Mesendoderm (in vitro differentiated cells): ENCODE data around the gene SSC4D.
A peak's percentile ranks its signal among the peaks of the same experiment; 100 is the strongest.

Experiments
- DNase-seq: peaks from one replicate; pipeline ENCODE4 v3.0.0; 2013
- H2AK5ac ChIP-seq: 2 replicates; pipeline ENCODE4 v1.6.1; 2013; ENCODE audit warnings: low read length, inconsistent platforms
- H2BK120ac ChIP-seq: 2 replicates; pipeline ENCODE4 v1.6.1; 2013; ENCODE audit warnings: low read depth, mild to moderate bottlenecking, low read length, moderate library complexity, mixed read lengths
- H2BK15ac ChIP-seq: replicated peaks from 2 replicates; pipeline ENCODE4 v1.6.1; 2013; ENCODE audit warnings: low read depth, mild to moderate bottlenecking, moderate library complexity
- H2BK5ac ChIP-seq: 2 replicates; pipeline ENCODE4 v1.6.1; 2013; ENCODE audit warnings: low read length, inconsistent platforms
- H3K18ac ChIP-seq: 2 replicates; pipeline ENCODE4 v1.6.1; 2013; ENCODE audit warnings: mild to moderate bottlenecking, low read length, mixed read lengths
- H3K23ac ChIP-seq: one replicate; pipeline ENCODE4 v1.6.1; 2013; ENCODE audit warnings: low read length
- H3K27ac ChIP-seq: 2 replicates; pipeline ENCODE4 v1.5.1; 2013; ENCODE audit warnings: low read depth, mild to moderate bottlenecking, inconsistent platforms, low read length, moderate library complexity
- H3K27me3 ChIP-seq: 2 replicates; pipeline ENCODE4 v1.6.1; 2013; ENCODE audit warnings: low read length, control low read depth, mild to moderate bottlenecking, inconsistent platforms; ENCODE audit not compliant: insufficient read depth, poor library complexity
- H3K36me3 ChIP-seq: 2 replicates; pipeline ENCODE4 v1.6.1; 2013; ENCODE audit warnings: low read length, inconsistent platforms; ENCODE audit not compliant: control insufficient read depth, insufficient read depth
- H3K4ac ChIP-seq: one replicate; pipeline ENCODE4 v1.6.1; 2013; ENCODE audit warnings: low read depth, mild to moderate bottlenecking, low read length, moderate library complexity
- H3K4me1 ChIP-seq: 2 replicates; pipeline ENCODE4 v1.6.1; 2013; ENCODE audit warnings: low read depth, low read length, inconsistent platforms; ENCODE audit not compliant: control insufficient read depth
- H3K4me2 ChIP-seq: 2 replicates; pipeline ENCODE4 v1.6.1; 2013; ENCODE audit warnings: low read length
- H3K4me3 ChIP-seq: 2 replicates; pipeline ENCODE4 v1.5.1; 2013; ENCODE audit warnings: mild to moderate bottlenecking, low read length
- H3K56ac ChIP-seq: one replicate; pipeline ENCODE4 v1.6.1; 2013; ENCODE audit warnings: low read length
- H3K79me1 ChIP-seq: 2 replicates; pipeline ENCODE4 v1.6.1; 2013; ENCODE audit warnings: low read length, inconsistent platforms
- H3K79me2 ChIP-seq: 2 replicates; pipeline ENCODE4 v1.6.1; 2013; ENCODE audit warnings: mild to moderate bottlenecking, low read length; ENCODE audit not compliant: control insufficient read depth, insufficient read depth
- H3K9ac ChIP-seq: 2 replicates; pipeline ENCODE4 v1.6.1; 2013; ENCODE audit warnings: low read length, inconsistent platforms
- H4K5ac ChIP-seq: one replicate; pipeline ENCODE4 v1.6.1; 2013; ENCODE audit warnings: low read length
- H4K8ac ChIP-seq: one replicate; pipeline ENCODE4 v1.6.1; 2013; ENCODE audit warnings: low read depth, mild to moderate bottlenecking, control low read depth, low read length, moderate library complexity
- WGBS: extraction: QIAGEN DNeasy Blood & Tissue Kit; methylation state at CpG from one replicate; pipeline ENCODE4 v1.1.7; 2013; ENCODE audit warnings: low lambda C conversion rate, missing lambda C conversion rate; ENCODE audit not compliant: insufficient coverage; ENCODE audit errors: extremely low coverage; 5-methylcytosine and 5-hydroxymethylcytosine counted together

The SSC4D gene

GRCh38 chr7:76359111-76359977, 50.2 kb downstream of the SSC4D start:
- peak overlapping the region; percentile 76 for H2BK5ac ChIP-seq
- peaks cover 2% of the 10 kb centered on the region for H3K36me3 ChIP-seq
- no peaks in the 10 kb centered on the region for H3K27me3 ChIP-seq
- H4K8ac ChIP-seq: no peak overlapping the region
- peak overlapping the region; percentile 95 for H3K18ac ChIP-seq
- H2BK120ac ChIP-seq: no peak overlapping the region
- H3K4me3 ChIP-seq: peak overlapping the region; percentile 55
- peaks cover 43% of the 10 kb centered on the region for H3K79me2 ChIP-seq
- H3K27ac ChIP-seq: peak overlapping the region; percentile 63
- no peaks in the 10 kb centered on the region for H3K79me1 ChIP-seq
- H3K4me1 ChIP-seq: peaks cover 10% of the 10 kb centered on the region
- H3K23ac ChIP-seq: peak overlapping the region; percentile 73
- no peak overlapping the region for H2BK15ac ChIP-seq
- no CpG with 5 or more reads among the region's 41 CpGs for WGBS
- H3K4ac ChIP-seq: peak overlapping the region; percentile 85
- peak overlapping the region; percentile 29 for H2AK5ac ChIP-seq
- H4K5ac ChIP-seq: peak overlapping the region; percentile 81
- DNase-seq: peak; percentile 99
- H3K56ac ChIP-seq: peak overlapping the region; percentile 94
- H3K9ac ChIP-seq: peak overlapping the region; percentile 79
- peak overlapping the region; percentile 64 for H3K4me2 ChIP-seq

DNA sequence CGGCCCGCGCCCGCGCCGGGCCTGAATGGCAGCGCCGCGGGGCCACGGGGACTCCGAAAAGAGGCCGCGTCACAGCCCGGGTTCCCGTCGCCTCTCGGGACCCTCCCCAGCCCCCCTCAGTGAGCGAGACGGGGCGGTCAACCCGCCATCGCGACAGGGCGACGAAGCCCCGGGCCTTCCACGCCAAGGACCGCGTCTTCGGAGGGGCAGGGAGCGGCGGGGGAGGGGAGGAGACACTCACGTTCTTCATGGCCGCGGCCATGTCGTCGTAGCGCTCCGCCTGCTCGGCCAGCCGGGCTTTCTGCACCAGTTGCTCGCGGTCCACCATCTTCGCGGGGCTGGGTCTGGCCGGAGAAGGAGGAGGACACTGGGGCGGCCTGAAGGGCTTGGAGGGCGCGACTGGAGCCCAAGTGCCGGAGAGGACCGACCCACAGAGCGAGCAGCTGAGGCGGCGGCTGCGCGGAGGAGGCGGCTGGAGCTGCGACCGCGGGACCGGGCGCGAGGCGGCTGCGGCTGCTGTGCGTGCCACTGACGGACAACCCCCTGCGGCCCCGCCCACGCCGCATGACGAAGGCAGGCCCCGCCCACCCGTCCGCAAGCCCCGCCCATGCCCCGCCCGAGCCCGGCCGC, 50.9 kb downstream of the SSC4D start, which contains the start of gene YWHAG:
TSS of gene YWHAG (minus strand) at position 511 of the 630 bp plus-strand sequence. CDS start at position 328, 183 bp downstream.
- Histone ChIP-seq H3K23ac (peak within 1 kb of the TSS; percentile 95), H3K27me3 (no peaks in the 10 kb centered on the region), H4K5ac (peak within 1 kb of the TSS; percentile 81), H3K36me3 (peaks cover 2% of the 10 kb centered on the region), H2BK15ac (no peak within 1 kb of the TSS), H4K8ac (no peak within 1 kb of the TSS), H3K4ac (peak within 1 kb of the TSS; percentile 85), H3K4me3 (peak within 1 kb of the TSS; percentile 96), H3K79me1 (no peaks in the 10 kb centered on the region), H2BK120ac (no peak within 1 kb of the TSS), H3K79me2 (peaks cover 50% of the 10 kb centered on the region), H3K56ac (peak within 1 kb of the TSS; percentile 100), H2BK5ac (peak within 1 kb of the TSS; percentile 97), H3K9ac (peak within 1 kb of the TSS; percentile 99), H3K27ac (peak within 1 kb of the TSS; percentile 82), H3K4me2 (peak within 1 kb of the TSS; percentile 66), H3K18ac (peak within 1 kb of the TSS; percentile 95), H3K4me1 (peaks cover 7% of the 10 kb centered on the region), H2AK5ac (peak within 1 kb of the TSS; percentile 29)
- DNase-seq: peak; percentile 88
- WGBS: no CpG with 5 or more reads among the region's 80 CpGs

GRCh38 chr7:76358011-76358480, 51.5 kb downstream of the SSC4D start:
- Histone ChIP-seq H3K36me3 (peaks cover 2% of the 10 kb centered on the region), H4K5ac (no peak overlapping the region), H3K9ac (peak overlapping the region; percentile 99), H3K4me3 (peak overlapping the region; percentile 96), H4K8ac (no peak overlapping the region), H3K27ac (peak overlapping the region; percentile 82), H3K79me2 (peaks cover 56% of the 10 kb centered on the region), H2BK15ac (no peak overlapping the region), H3K4ac (peak overlapping the region; percentile 61), H3K23ac (no peak overlapping the region), H3K79me1 (no peaks in the 10 kb centered on the region), H2BK120ac (no peak overlapping the region), H2BK5ac (no peak overlapping the region), H3K56ac (peak overlapping the region; percentile 100), H3K18ac (peak overlapping the region; percentile 86), H3K4me2 (peak overlapping the region; percentile 66), H3K4me1 (peaks cover 7% of the 10 kb centered on the region), H2AK5ac (no peak overlapping the region), H3K27me3 (no peaks in the 10 kb centered on the region)
- WGBS: no CpG with 5 or more reads among the region's 27 CpGs
- DNase-seq: peak; percentile 60

- Histone ChIP-seq H2AK5ac (no peak overlapping the region), H3K9ac (peak overlapping the region; percentile 99), H3K18ac (no peak overlapping the region)
These were observed 52.0 kb downstream of the SSC4D start for GRCh38 chr7:76357475-76358010.

GRCh38 chr7:76356823-76357222, 52.7 kb downstream of the SSC4D start:
- no peak overlapping the region for H4K5ac ChIP-seq
- H2BK15ac ChIP-seq: no peak overlapping the region
- no peak overlapping the region for H3K23ac ChIP-seq
- peak overlapping the region; percentile 4 for H3K4me2 ChIP-seq
- no peak overlapping the region for H4K8ac ChIP-seq
- peaks cover 68% of the 10 kb centered on the region for H3K79me2 ChIP-seq
- peaks cover 2% of the 10 kb centered on the region for H3K36me3 ChIP-seq
- H3K79me1 ChIP-seq: no peaks in the 10 kb centered on the region
- no peak overlapping the region for H3K56ac ChIP-seq
- peaks cover 7% of the 10 kb centered on the region for H3K4me1 ChIP-seq
- no CpG with 5 or more reads among the region's 6 CpGs for WGBS
- peak overlapping the region; percentile 14 for H3K9ac ChIP-seq
- no peak overlapping the region for H2BK120ac ChIP-seq
- no peak overlapping the region for H3K18ac ChIP-seq
- no peak overlapping the region for H3K4me3 ChIP-seq
- no peaks in the 10 kb centered on the region for H3K27me3 ChIP-seq
- no peak overlapping the region for H2BK5ac ChIP-seq
- DNase-seq: peak; percentile 63
- H3K4ac ChIP-seq: no peak overlapping the region
- H2AK5ac ChIP-seq: no peak overlapping the region
- no peak overlapping the region for H3K27ac ChIP-seq

More at GRCh38 chr7:76357475-76358010, 52.0 kb downstream of the SSC4D start:
- Histone ChIP-seq H2BK15ac (no peak overlapping the region), H3K4ac (no peak overlapping the region), H2BK120ac (no peak overlapping the region), H4K5ac (no peak overlapping the region), H3K36me3 (peaks cover 2% of the 10 kb centered on the region), H3K23ac (no peak overlapping the region), H4K8ac (no peak overlapping the region), H2BK5ac (no peak overlapping the region), H3K79me1 (no peaks in the 10 kb centered on the region), H3K4me2 (peak overlapping the region; percentile 66), H3K4me3 (peak overlapping the region; percentile 96), H3K56ac (peak overlapping the region; percentile 100), H3K27ac (no peak overlapping the region), H3K79me2 (peaks cover 61% of the 10 kb centered on the region), H3K27me3 (no peaks in the 10 kb centered on the region), H3K4me1 (peaks cover 7% of the 10 kb centered on the region)
- no CpG with 5 or more reads among the region's 10 CpGs for WGBS
- no peak for DNase-seq
